ENCODE data around the gene RACGAP1. TPM values are rescaled to one million over a fixed set of nuclear protein-coding genes. Genes with fewer than 3 reads are reported as not detected.

The RACGAP1 gene
- total RNA-seq, 1 donor from 2014 or later = 18.8 TPM

DNA sequence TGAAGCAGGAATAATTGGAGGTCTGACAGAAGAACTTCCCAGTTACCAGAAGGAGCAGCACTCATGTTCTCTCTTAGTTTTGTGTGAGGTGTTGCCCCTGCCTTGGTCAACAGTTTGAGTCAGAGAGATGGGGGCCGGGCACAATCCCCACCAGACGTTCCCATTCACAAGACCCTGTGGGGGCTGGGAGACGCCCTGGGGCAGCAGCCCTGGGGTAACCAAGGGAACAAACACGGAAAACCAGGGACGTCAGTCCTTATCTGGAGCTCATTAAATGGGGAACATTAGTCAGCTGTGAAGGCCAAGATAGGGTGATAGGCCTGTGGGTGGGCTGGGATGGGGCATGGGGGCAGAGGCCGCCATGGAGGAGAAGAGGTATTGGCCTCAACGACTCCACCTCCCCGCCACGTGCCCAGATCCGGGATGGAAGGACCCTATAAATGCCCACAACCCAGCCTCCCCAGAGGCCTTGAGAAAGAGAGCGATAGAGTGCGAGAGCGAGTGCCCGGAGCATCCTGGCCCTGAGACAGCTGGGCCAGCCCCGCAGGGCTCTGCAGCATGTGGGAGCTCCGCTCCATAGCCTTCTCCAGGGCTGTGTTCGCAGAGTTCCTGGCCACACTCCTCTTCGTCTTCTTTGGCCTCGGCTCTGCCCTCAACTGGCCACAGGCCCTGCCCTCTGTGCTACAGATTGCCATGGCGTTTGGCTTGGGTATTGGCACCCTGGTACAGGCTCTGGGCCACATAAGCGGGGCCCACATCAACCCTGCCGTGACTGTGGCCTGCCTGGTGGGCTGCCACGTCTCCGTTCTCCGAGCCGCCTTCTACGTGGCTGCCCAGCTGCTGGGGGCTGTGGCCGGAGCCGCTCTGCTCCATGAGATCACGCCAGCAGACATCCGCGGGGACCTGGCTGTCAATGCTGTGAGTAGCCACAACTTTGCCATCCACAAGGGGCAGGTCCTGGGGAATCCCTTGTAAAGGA, 74.7 kb downstream of the RACGAP1 start, which contains the start of gene AQP2:
Gene AQP2 (plus strand): TSS at position 465 of the 979 bp plus-strand sequence. CDS start 94 bp downstream, at position 559.
- H3K79me2 ChIP-seq (ENCODE audit: insufficient read depth, low read length) = no peaks in the 10 kb centered on the region
- DNase-seq (ENCODE audit: low read depth) (no peak), FAIRE-seq (no peak)
- no peaks in the 10 kb centered on the region for H3K9me3 ChIP-seq (ENCODE audit: insufficient read depth, low read depth, low read length)
- peaks cover under 1% of the 10 kb centered on the region for H3K4me1 Mint-ChIP-seq (ENCODE audit: low read depth, unreplicated experiment)
- H3K4me2 ChIP-seq (ENCODE audit: low read length) = no peak within 1 kb of the TSS
- no peak for TF ChIP-seq CTCF (IDR thresholded peaks at IDR 0.05; ENCODE audit: insufficient read depth, low read depth, low read length)
- TF ChIP-seq EZH2 (IDR thresholded peaks at IDR 0.05; ENCODE audit: insufficient read depth, low read length) = no peak
- peaks cover 26% of the 10 kb centered on the region for H3K27me3 ChIP-seq (ENCODE audit: insufficient read depth, low read length)
- no peak within 1 kb of the TSS for H3K4me3 Mint-ChIP-seq (ENCODE audit: unreplicated experiment)
- peaks cover 51% of the 10 kb centered on the region for H3K27me3 Mint-ChIP-seq (ENCODE audit: low read depth, unreplicated experiment)
- no peak within 1 kb of the TSS for H3K27ac ChIP-seq (ENCODE audit: low read depth, low read length)
- no peak within 1 kb of the TSS for H2AFZ ChIP-seq (ENCODE audit: low read depth, low read length)
- no peak within 1 kb of the TSS for H3K9ac ChIP-seq (ENCODE audit: low read length)
- H4K20me1 ChIP-seq (ENCODE audit: insufficient read depth, low read length) = no peaks in the 10 kb centered on the region
- no peaks in the 10 kb centered on the region for H3K4me1 ChIP-seq (ENCODE audit: insufficient read depth, low read length)
- H3K9me3 Mint-ChIP-seq (ENCODE audit: unreplicated experiment) = no peaks in the 10 kb centered on the region
- no peak within 1 kb of the TSS for H3K4me3 ChIP-seq (ENCODE audit: insufficient read depth, low read depth, low read length)
- no peaks in the 10 kb centered on the region for H3K36me3 ChIP-seq (ENCODE audit: insufficient read depth, low read length)
- no peak within 1 kb of the TSS for H3K27ac Mint-ChIP-seq (ENCODE audit: unreplicated experiment)
- H3K36me3 Mint-ChIP-seq (ENCODE audit: low read depth, unreplicated experiment) = no peaks in the 10 kb centered on the region

DNA sequence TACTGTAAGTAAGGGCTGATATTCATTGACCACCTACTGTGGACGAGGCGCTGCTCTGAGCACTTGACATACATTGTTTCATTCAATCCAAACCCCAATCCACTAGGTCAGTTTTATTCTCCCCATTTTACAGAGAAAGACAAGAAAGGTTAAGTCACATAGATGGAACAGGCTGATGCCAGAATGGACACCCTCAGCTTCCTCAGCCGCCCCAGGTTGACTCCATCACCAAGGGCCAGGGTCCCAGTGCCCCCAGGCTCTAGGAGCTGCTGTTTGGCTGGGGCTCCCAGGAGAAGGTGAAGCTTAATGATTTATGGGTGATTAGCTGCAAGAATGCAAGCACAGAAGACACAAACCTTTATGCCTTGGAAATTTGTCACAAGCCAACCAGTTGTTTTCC, 75.4 kb downstream of the RACGAP1 start:
- Histone ChIP-seq H3K9me3 (ENCODE audit: insufficient read depth, low read depth, low read length) (no peaks in the 10 kb centered on the region), H4K20me1 (ENCODE audit: insufficient read depth, low read length) (no peaks in the 10 kb centered on the region), H3K27me3 (ENCODE audit: insufficient read depth, low read length) (peaks cover 19% of the 10 kb centered on the region), H3K36me3 (ENCODE audit: insufficient read depth, low read length) (no peaks in the 10 kb centered on the region), H3K79me2 (ENCODE audit: insufficient read depth, low read length) (no peaks in the 10 kb centered on the region), H3K4me2 (ENCODE audit: low read length) (no peak overlapping the region), H2AFZ (ENCODE audit: low read depth, low read length) (no peak overlapping the region), H3K27ac (ENCODE audit: low read depth, low read length) (no peak overlapping the region), H3K4me1 (ENCODE audit: insufficient read depth, low read length) (peaks cover 3% of the 10 kb centered on the region), H3K4me3 (ENCODE audit: insufficient read depth, low read depth, low read length) (no peak overlapping the region), H3K9ac (ENCODE audit: low read length) (no peak overlapping the region)
- Mint-ChIP-seq H3K36me3 (ENCODE audit: low read depth, unreplicated experiment) (no peaks in the 10 kb centered on the region), H3K27ac (ENCODE audit: unreplicated experiment) (no peak overlapping the region), H3K27me3 (ENCODE audit: low read depth, unreplicated experiment) (peaks cover 53% of the 10 kb centered on the region), H3K9me3 (ENCODE audit: unreplicated experiment) (no peaks in the 10 kb centered on the region), H3K4me1 (ENCODE audit: low read depth, unreplicated experiment) (peaks cover 3% of the 10 kb centered on the region), H3K4me3 (ENCODE audit: unreplicated experiment) (no peak overlapping the region)
- DNase-seq (ENCODE audit: low read depth) (no peak), FAIRE-seq (no peak)
- TF ChIP-seq EZH2 (IDR thresholded peaks at IDR 0.05; ENCODE audit: insufficient read depth, low read length) (no peak), CTCF (IDR thresholded peaks at IDR 0.05; ENCODE audit: insufficient read depth, low read depth, low read length) (no peak)

All from astrocyte (in vitro differentiated cells and primary cell).